Keratinocyte (primary cell): ENCODE measurements around the gene LDAH. TPM values are rescaled to one million over a fixed set of nuclear protein-coding genes. Genes with fewer than 3 reads are reported as not detected.
"Not testable (repeated sequence)": the region's sequence is repeated elsewhere in the genome, so short reads cannot be mapped to it uniquely, and the experiment has no call there.

Source experiments
- DNase-seq: peaks from one replicate; pipeline ENCODE4 v3.0.0-alpha.2; 2011; ENCODE audit warnings: low read depth, missing footprints, low spot score
- FAIRE-seq: peaks from 2 replicates; lab custom pipeline; 2011; peaks lifted over from hg19 to GRCh38; lab: Jason Lieb, UNC
- H2AFZ ChIP-seq: 2 replicates; pipeline ENCODE4 v1.6.0; 2012; ENCODE audit warnings: low read length, control low read depth, inconsistent platforms; ENCODE audit not compliant: control insufficient read depth
- H3K27ac ChIP-seq: 2 replicates; pipeline ENCODE4 v1.5.1; 2011; ENCODE audit warnings: low read length; ENCODE audit not compliant: control insufficient read depth, insufficient read depth
- H3K27me3 ChIP-seq: 3 replicates; pipeline ENCODE4 v1.6.0; 2011; ENCODE audit warnings: low read length; ENCODE audit not compliant: control insufficient read depth, insufficient read depth; ENCODE audit errors: extremely low read depth
- H3K36me3 ChIP-seq, 2 experiments: 2 replicates in 1 of 2; 3 replicates in 1 of 2; pipeline ENCODE4 v1.5.1; 2011; ENCODE audit warnings: low read length in 2 of 2, mild to moderate bottlenecking in 1 of 2; ENCODE audit not compliant: control insufficient read depth in 2 of 2, insufficient read depth in 2 of 2; ENCODE audit errors: extremely low read depth in 1 of 2
- H3K4me1 ChIP-seq: 3 replicates; pipeline ENCODE4 v1.5.1; 2011; ENCODE audit warnings: low read length; ENCODE audit not compliant: control insufficient read depth, insufficient read depth; ENCODE audit errors: extremely low read depth
- H3K4me2 ChIP-seq: 3 replicates; pipeline ENCODE4 v1.6.0; 2011; ENCODE audit warnings: low read depth, low read length; ENCODE audit not compliant: control insufficient read depth, insufficient read depth; ENCODE audit errors: extremely low read depth
- H3K4me3 ChIP-seq, 3 experiments: fragments of 200-600 bp in 1 of 3; sonication (generic) in 1 of 3; 2 replicates in 2 of 3; 3 replicates in 1 of 3; pipeline ENCODE4 v1.5.1; 2011 to 2016; ENCODE audit warnings: low read length in 3 of 3, mild to moderate bottlenecking in 3 of 3, control low read depth in 2 of 3, inconsistent platforms in 1 of 3, low read depth in 1 of 3, mixed read lengths in 1 of 3, mixed run types in 1 of 3, moderate library complexity in 1 of 3; ENCODE audit not compliant: control insufficient read depth in 2 of 3, insufficient read depth in 2 of 3; ENCODE audit errors: extremely low read depth in 1 of 3
- H3K79me2 ChIP-seq: 2 replicates; pipeline ENCODE4 v1.6.0; 2012; ENCODE audit warnings: low read length; ENCODE audit not compliant: control insufficient read depth, insufficient read depth
- H3K9ac ChIP-seq: 3 replicates; pipeline ENCODE4 v1.6.0; 2011; ENCODE audit warnings: low read length; ENCODE audit not compliant: control insufficient read depth, insufficient read depth; ENCODE audit errors: extremely low read depth
- H3K9me1 ChIP-seq: 3 replicates; pipeline ENCODE4 v1.6.0; 2011; ENCODE audit warnings: low read length; ENCODE audit not compliant: control insufficient read depth, insufficient read depth; ENCODE audit errors: extremely low read depth
- H3K9me3 ChIP-seq: 2 replicates; pipeline ENCODE4 v1.5.1; 2012; ENCODE audit warnings: low read depth, low read length; ENCODE audit not compliant: control insufficient read depth
- H4K20me1 ChIP-seq: 3 replicates; pipeline ENCODE4 v1.6.0; 2011; ENCODE audit warnings: low read length; ENCODE audit not compliant: control insufficient read depth, insufficient read depth; ENCODE audit errors: extremely low read depth
- CTCF ChIP-seq, 3 experiments: IDR thresholded peaks in 1 of 3; conservative IDR thresholded peaks in 1 of 3; optimal IDR thresholded peaks in 1 of 3; 2 replicates in 2 of 3; 3 replicates in 1 of 3; pipeline versions ENCODE3 to v1.5.1; 2011; ENCODE audit warnings: low read length in 3 of 3, mild to moderate bottlenecking in 3 of 3, moderate library complexity in 2 of 3, control low read depth in 1 of 3, inconsistent platforms in 1 of 3; ENCODE audit not compliant: insufficient read depth in 2 of 3; ENCODE audit errors: extremely low read depth in 1 of 3
- EZH2 ChIP-seq: IDR thresholded peaks from one replicate; pipeline ENCODE4 v1.6.1; 2012; ENCODE audit warnings: inconsistent platforms, mild to moderate bottlenecking, low read length, moderate library complexity
- dilution Hi-C: fragments of 300-500 bp; cut with MboI; formaldehyde crosslinking; loops from one replicate; pipeline ENCODE4 v1.7.0; 2020; ENCODE audit warnings: low sequenced_read_pairs; ENCODE audit not compliant: extremely low pct_ligation_motif_present
- polyA plus RNA-seq, 5 experiments: library from polyadenylated mRNA; depleted of rRNA in 3 of 5; stranded (reverse) in 3 of 5; stranded (forward) in 1 of 5; unstranded in 1 of 5; fragments of >200 nt; gene quantifications; 1 replicate in 1 of 5; 2 replicates in 3 of 5; 3 replicates in 1 of 5; pipeline versions ENCODE4 v1.2.1 to v1.2.3, GENCODE V29; 2011 to 2012; ENCODE audit warnings: missing spikeins in 2 of 5, low read depth in 1 of 5, low replicate concordance in 1 of 5

LDAH gene
- polyA plus RNA-seq, 1 donor (not counting 4 experiments of a cell fraction or from before 2014, with no cell fraction given), result 22.7 TPM

DNA sequence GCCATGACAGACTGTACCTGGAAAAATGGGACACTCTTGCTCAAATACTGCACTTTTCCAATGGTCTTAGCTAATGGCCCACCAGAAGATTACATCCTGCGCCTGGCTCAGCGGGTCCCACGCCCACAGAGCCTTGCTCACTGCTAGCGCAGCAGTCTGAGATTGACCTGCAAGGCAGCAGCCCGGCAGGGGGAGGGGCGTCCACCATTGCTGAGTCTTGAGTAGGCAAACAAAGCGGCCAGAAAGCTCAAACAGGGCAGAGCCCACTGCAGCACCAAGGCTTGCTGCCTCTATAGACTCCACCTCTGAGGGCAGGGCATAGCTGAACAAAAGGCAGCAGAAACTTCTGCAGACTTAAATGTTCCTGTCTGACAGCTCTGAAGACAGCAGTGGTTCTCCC is 111.3 kb downstream of the LDAH start:
- DNase-seq, H3K9ac ChIP-seq, H3K4me1 ChIP-seq, H4K20me1 ChIP-seq, H3K9me3 ChIP-seq, H3K79me2 ChIP-seq, H3K27ac ChIP-seq, dilution Hi-C loops, H3K4me3 ChIP-seq, H3K27me3 ChIP-seq, FAIRE-seq, H3K4me2 ChIP-seq, H2AFZ ChIP-seq, H3K36me3 ChIP-seq, H3K9me1 ChIP-seq: not testable (repeated sequence)

- dilution Hi-C loops, result no loop called here
- H3K36me3 ChIP-seq, result no peaks in the 10 kb centered on the region
- no peak for TF ChIP-seq CTCF (optimal IDR thresholded peaks at IDR 0.05 in 1 of 3, IDR thresholded peaks at IDR 0.05 in 1 of 3, conservative IDR thresholded peaks at IDR 0.05 in 1 of 3; ENCODE audit: extremely low read depth in 1 of 3, insufficient read depth in 2 of 3, low read length in 3 of 3)
- no peak for TF ChIP-seq EZH2
- no peak overlapping the region for H3K27ac ChIP-seq
- H3K4me2 ChIP-seq, result no peak overlapping the region
- H3K27me3 ChIP-seq, result no peaks in the 10 kb centered on the region
- no peak for FAIRE-seq
- no peak for DNase-seq
- no peaks in the 10 kb centered on the region for H3K4me1 ChIP-seq
- H3K9me3 ChIP-seq, result no peaks in the 10 kb centered on the region
- H3K79me2 ChIP-seq, result no peaks in the 10 kb centered on the region
- H3K9me1 ChIP-seq, result no peaks in the 10 kb centered on the region
- no peak overlapping the region for H3K4me3 ChIP-seq
- no peak overlapping the region for H3K9ac ChIP-seq
- no peak overlapping the region for H2AFZ ChIP-seq
- no peaks in the 10 kb centered on the region for H4K20me1 ChIP-seq
Observed at GRCh38 chr2:20707601-20708000, 115.3 kb downstream of the LDAH start.

DNA sequence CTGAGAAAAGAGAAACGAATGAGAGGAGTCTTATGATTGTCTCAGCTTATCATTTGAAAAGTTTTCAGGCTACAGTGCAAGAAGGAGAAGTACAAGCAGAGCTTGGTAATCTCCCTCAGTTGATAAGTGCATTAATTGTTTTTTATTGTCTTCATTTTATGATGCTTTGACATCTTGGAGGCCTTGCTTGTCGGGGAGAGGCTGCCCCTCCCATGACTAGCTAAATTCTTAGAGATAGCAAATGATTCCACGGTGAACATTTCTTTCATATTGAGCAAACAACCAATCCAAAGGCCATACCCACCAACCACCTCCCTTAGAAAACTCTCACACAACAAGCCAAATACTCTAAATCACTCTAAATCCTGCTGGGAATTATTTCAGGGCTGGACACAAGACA is 116.1 kb downstream of the LDAH start:
- no peaks in the 10 kb centered on the region for H3K27me3 ChIP-seq
- no peak overlapping the region for H3K4me3 ChIP-seq
- no peak for TF ChIP-seq EZH2
- TF ChIP-seq CTCF (optimal IDR thresholded peaks at IDR 0.05 in 1 of 3, IDR thresholded peaks at IDR 0.05 in 1 of 3, conservative IDR thresholded peaks at IDR 0.05 in 1 of 3; ENCODE audit: extremely low read depth in 1 of 3, insufficient read depth in 2 of 3, low read length in 3 of 3), result no peak
- FAIRE-seq (no peak), DNase-seq (no peak)
- H3K27ac ChIP-seq, result no peak overlapping the region
- no peak overlapping the region for H3K4me2 ChIP-seq
- no peaks in the 10 kb centered on the region for H4K20me1 ChIP-seq
- no peak overlapping the region for H2AFZ ChIP-seq
- H3K9ac ChIP-seq, result no peak overlapping the region
- H3K9me3 ChIP-seq, result no peaks in the 10 kb centered on the region
- no peaks in the 10 kb centered on the region for H3K4me1 ChIP-seq
- H3K79me2 ChIP-seq, result no peaks in the 10 kb centered on the region
- dilution Hi-C loops, result no loop called here
- no peaks in the 10 kb centered on the region for H3K36me3 ChIP-seq
- H3K9me1 ChIP-seq, result no peaks in the 10 kb centered on the region
